Effector memory CD4-positive, alpha-beta T cell (primary cell): Measurements from ENCODE around the gene NDUFAB1.
"Not testable (repeated sequence)": the region's sequence is repeated elsewhere in the genome, so short reads cannot be mapped to it uniquely, and the experiment has no call there.

ENCODE experiments used
- DNase-seq, 3 donors: peaks; one replicate each; pipeline ENCODE4 v3.0.0-alpha.2; 2020
- H3K27ac ChIP-seq: 2 replicates; pipeline ENCODE4 v1.7.0; 2013; ENCODE audit warnings: mild to moderate bottlenecking, low read length, moderate library complexity; ENCODE audit not compliant: insufficient read depth, poor library complexity, severe bottlenecking
- H3K27me3 ChIP-seq: replicated peaks from 2 replicates; pipeline ENCODE4 v1.7.0; 2013; ENCODE audit warnings: mild to moderate bottlenecking, low read length; ENCODE audit not compliant: insufficient read depth, control insufficient read depth, poor library complexity, severe bottlenecking
- H3K36me3 ChIP-seq: 2 replicates; pipeline ENCODE4 v1.7.0; 2013; ENCODE audit warnings: mild to moderate bottlenecking, low read length, moderate library complexity; ENCODE audit not compliant: control insufficient read depth, insufficient read depth
- H3K4me1 ChIP-seq: 2 replicates; pipeline ENCODE4 v1.7.0; 2013; ENCODE audit warnings: low read length, mild to moderate bottlenecking; ENCODE audit not compliant: control insufficient read depth, insufficient read depth, poor library complexity, severe bottlenecking
- H3K4me3 ChIP-seq: 2 replicates; pipeline ENCODE4 v1.7.0; 2013; ENCODE audit warnings: low read length, low read depth, mild to moderate bottlenecking; ENCODE audit not compliant: insufficient read depth, poor library complexity, severe bottlenecking
- H3K9me3 ChIP-seq: 2 replicates; pipeline ENCODE4 v1.7.0; 2013; ENCODE audit warnings: mild to moderate bottlenecking, low read length, moderate library complexity; ENCODE audit not compliant: control insufficient read depth
- total RNA-seq, 3 donors: gene quantifications; one replicate each; lab custom pipeline; 2026; lab: John Stamatoyannopoulos, UW

Gene NDUFAB1
- total RNA-seq: 12.4 to 19.6 (median 18.5) reads per million in 3 donors

DNA sequence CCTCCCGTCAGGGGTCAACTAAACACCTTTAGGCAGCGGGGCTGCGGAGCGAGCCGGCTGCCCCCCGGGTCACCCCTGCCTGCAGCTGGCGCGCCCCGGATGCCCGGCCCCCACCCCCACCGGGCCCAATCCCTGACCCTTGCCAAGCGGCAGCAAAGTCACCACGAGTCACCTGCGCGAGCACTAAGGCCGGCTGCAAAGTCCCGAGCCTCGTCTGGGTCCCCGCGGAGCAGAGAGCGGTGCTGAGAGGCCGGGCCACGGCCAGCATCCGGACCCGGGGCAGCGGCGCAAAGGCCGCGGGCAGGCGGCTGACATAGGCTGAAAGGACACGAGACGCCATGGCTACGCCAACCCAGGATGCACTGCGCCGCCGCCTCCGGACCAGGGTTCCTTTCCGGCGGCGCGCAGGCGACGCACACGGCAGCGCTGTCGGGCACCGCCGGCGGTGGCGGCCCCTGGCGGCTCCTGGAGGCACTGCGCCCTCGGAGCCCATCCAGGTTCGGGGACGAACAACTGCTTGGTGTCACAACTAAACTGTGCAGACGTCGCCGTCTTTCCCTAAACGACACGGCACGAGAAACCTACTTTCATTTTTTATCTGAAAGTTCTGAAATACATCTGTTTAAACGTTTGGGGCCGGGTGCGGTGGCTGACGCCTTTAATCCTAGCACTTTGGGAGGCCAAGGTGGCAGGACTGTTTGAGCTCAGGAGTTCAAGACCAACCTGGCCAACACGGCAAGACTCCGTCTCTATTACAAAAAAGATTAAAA is at the start of gene NDUFAB1:
Gene NDUFAB1 (minus strand): TSS at position 366 of the 770 bp plus-strand sequence. CDS start 26 bp downstream, at position 340.
- peaks cover 24% of the 10 kb centered on the region for H3K36me3 ChIP-seq
- peak; percentile 75 to 82 (median 80) for DNase-seq
- peak within 1 kb of the TSS; percentile 83 for H3K27ac ChIP-seq
- no peaks in the 10 kb centered on the region for H3K9me3 ChIP-seq
- H3K4me1 ChIP-seq: peaks cover 5% of the 10 kb centered on the region
- no peaks in the 10 kb centered on the region for H3K27me3 ChIP-seq
- H3K4me3 ChIP-seq: peak within 1 kb of the TSS; percentile 97

GRCh38 chr16:23642246-23642774 is 46.2 kb upstream of the NDUFAB1 start:
- DNase-seq: no peak
- H3K9me3 ChIP-seq: no peaks in the 10 kb centered on the region
- H3K27ac ChIP-seq: no peak overlapping the region
- H3K4me3 ChIP-seq: peak overlapping the region; percentile 91
- H3K27me3 ChIP-seq: no peaks in the 10 kb centered on the region
- peaks cover 7% of the 10 kb centered on the region for H3K4me1 ChIP-seq
- peaks cover 8% of the 10 kb centered on the region for H3K36me3 ChIP-seq

- Histone ChIP-seq H3K4me1 (peaks cover 7% of the 10 kb centered on the region), H3K4me3 (peak within 1 kb of the TSS; percentile 91), H3K36me3 (peaks cover 8% of the 10 kb centered on the region), H3K9me3 (no peaks in the 10 kb centered on the region), H3K27me3 (no peaks in the 10 kb centered on the region), H3K27ac (peak within 1 kb of the TSS; percentile 80)
- DNase-seq: peak; percentile 76 to 81 (median 77)
Observed at GRCh38 chr16:23640931-23641765, 45.0 kb upstream of the NDUFAB1 start, which contains the start of the genes DCTN5 and PALB2. DCTN5 (plus strand) TSS chr16:23641466; CDS start chr16:23641543, 77 bp downstream. PALB2 (minus strand) TSS chr16:23641310; CDS start chr16:23641157, 153 bp downstream.

- Histone ChIP-seq H3K27ac (peak overlapping the region; percentile 80), H3K36me3 (peaks cover 6% of the 10 kb centered on the region), H3K27me3 (no peaks in the 10 kb centered on the region), H3K9me3 (no peaks in the 10 kb centered on the region), H3K4me3 (peak overlapping the region; percentile 91), H3K4me1 (peaks cover 7% of the 10 kb centered on the region)
- no peak for DNase-seq
Observed at GRCh38 chr16:23640615-23640930, 44.5 kb upstream of the NDUFAB1 start.

GRCh38 chr16:23635958-23636357 is 39.8 kb upstream of the NDUFAB1 start:
- no peak for DNase-seq

DNA sequence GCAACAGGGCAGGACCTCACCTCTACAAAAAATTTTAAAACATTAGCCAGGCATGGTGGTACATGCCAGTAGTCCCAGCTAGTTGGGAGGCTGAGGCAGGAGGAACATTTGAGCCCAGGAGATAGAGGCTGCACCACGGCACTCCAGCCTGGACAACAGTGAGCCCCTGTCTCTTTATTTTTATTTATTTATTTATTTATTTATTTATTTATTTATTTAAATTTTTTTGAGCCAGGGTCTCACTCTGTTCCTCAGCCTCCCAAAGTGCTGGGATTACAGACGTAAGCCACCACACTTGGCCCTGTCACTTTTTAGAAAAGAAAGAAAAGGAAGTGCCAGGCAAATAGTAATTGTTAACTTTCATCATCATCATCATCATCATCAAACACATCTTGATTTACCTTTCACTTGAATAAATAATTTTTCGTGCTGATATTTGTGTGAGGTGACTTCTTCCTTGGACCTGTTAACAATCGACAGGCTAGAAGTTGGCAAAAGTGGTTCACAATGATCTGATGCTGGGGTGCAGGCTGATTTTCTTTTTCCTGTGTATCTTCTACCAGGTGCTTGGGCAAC is 38.4 kb upstream of the NDUFAB1 start:
- Histone ChIP-seq H3K4me1 (no peaks in the 10 kb centered on the region), H3K36me3 (peaks cover 19% of the 10 kb centered on the region)

More at GRCh38 chr16:23635958-23636357, 39.8 kb upstream of the NDUFAB1 start:
- H3K4me3 ChIP-seq: no peak overlapping the region
- H3K9me3 ChIP-seq: no peaks in the 10 kb centered on the region
- H3K27ac ChIP-seq: no peak overlapping the region
- H3K27me3 ChIP-seq: no peaks in the 10 kb centered on the region
- H3K4me1 ChIP-seq: peaks cover 7% of the 10 kb centered on the region
- peaks cover 10% of the 10 kb centered on the region for H3K36me3 ChIP-seq

DNA sequence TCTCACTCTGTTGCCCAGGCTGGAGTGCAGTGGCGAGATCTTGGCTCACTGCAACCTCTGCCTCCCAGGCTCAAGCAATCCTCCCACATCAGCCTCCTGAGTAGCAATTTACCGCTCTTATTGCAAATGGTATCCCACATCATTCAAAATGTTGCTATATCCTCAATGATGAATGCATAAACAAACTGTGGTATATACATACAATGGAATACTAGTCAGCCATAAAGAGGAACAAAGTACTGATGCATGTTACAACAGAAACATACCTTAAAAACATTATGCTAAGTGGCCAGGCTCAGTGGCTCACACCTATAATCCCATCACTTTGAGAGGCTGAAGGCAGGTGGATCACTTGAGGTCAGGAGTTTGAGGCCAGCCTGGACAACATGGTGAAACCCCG is 35.8 kb upstream of the NDUFAB1 start:
- H3K36me3 ChIP-seq: peaks cover 26% of the 10 kb centered on the region

More for the DNA sequence above, 38.4 kb upstream of the NDUFAB1 start:
- DNase-seq: no peak
- Histone ChIP-seq H3K27ac (no peak overlapping the region), H3K27me3 (no peaks in the 10 kb centered on the region), H3K9me3 (no peaks in the 10 kb centered on the region), H3K4me3 (no peak overlapping the region)

DNA sequence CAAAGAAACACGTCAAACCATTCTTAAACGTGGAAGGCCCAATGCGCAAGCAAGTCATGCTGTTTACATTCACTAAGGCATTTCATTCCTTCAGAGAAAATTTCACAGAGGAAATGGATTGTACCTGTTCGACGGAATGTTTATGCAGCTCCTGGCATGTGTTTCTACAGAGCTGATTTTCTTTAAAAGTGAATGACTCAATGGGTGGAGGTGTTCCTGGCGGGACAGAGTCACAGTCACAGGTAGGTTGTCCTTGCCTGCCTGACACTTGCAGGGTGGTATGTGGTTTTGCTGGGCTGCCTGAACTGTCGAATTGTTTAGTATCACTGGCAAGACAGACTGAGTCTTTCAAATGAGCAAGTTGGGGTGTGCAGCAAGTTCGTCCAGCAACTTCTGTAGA is 33.4 kb upstream of the NDUFAB1 start:
- peaks cover 28% of the 10 kb centered on the region for H3K36me3 ChIP-seq
- no peaks in the 10 kb centered on the region for H3K4me1 ChIP-seq
- H3K9me3 ChIP-seq: no peaks in the 10 kb centered on the region
- H3K27ac ChIP-seq: no peak overlapping the region
- no peak overlapping the region for H3K4me3 ChIP-seq
- H3K27me3 ChIP-seq: no peaks in the 10 kb centered on the region
- DNase-seq: no peak

More for the DNA sequence above, 35.8 kb upstream of the NDUFAB1 start:
- H3K9me3 ChIP-seq, H3K27ac ChIP-seq, H3K4me3 ChIP-seq, H3K4me1 ChIP-seq, H3K27me3 ChIP-seq, DNase-seq: not testable (repeated sequence)

- Histone ChIP-seq H3K4me1 (no peaks in the 10 kb centered on the region), H3K36me3 (peaks cover 50% of the 10 kb centered on the region), H3K27ac (no peak overlapping the region), H3K4me3 (no peak overlapping the region), H3K27me3 (no peaks in the 10 kb centered on the region), H3K9me3 (no peaks in the 10 kb centered on the region)
- DNase-seq: no peak
Observed at GRCh38 chr16:23624092-23624491, 28.0 kb upstream of the NDUFAB1 start.
